NT2/D1 (cell line): ENCODE results near the gene RPGRIP1.
"Not testable (repeated sequence)": the region's sequence is repeated elsewhere in the genome, so short reads cannot be mapped to it uniquely, and the experiment has no call there.

Experiments used
- SUZ12 ChIP-seq: IDR thresholded peaks from 2 replicates; pipeline ENCODE4 v1.6.1; 2011; ENCODE audit not compliant: insufficient read length, insufficient read depth; ENCODE audit errors: extremely low read depth
- ZNF274 ChIP-seq: IDR thresholded peaks from 2 replicates; pipeline ENCODE4 v1.6.1; 2011; ENCODE audit warnings: mild to moderate bottlenecking, low read depth, low read length

DNA sequence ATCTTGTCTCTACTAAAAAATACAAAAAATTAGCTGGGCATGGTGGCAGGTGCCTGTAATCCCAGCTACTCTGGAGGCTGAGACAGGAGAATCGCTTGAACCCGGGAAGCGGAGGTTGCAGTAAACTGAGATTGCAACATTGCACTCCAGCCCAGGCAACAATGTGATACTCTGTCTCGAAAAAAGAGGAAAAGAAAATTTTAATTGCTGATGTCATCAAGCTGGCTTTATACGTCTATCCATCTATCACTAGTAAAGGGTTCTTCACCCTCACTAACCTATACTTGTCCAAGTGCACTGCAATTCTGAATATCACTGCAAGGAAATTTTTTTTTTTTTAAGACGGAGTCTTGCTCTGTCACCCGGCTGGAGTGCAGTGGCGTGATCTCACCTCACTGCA is 2.0 kb downstream of the RPGRIP1 start:
- not testable (repeated sequence) for TF ChIP-seq ZNF274, SUZ12
